Smooth muscle cell (in vitro differentiated cells): Measurements from ENCODE around the gene CST11. TPM values are rescaled to one million over a fixed set of nuclear protein-coding genes. Genes with fewer than 3 reads are reported as not detected.
A peak's percentile ranks its signal among the peaks of the same experiment; 100 is the strongest.

Experiments used
- DNase-seq: peaks from one replicate; lab custom pipeline; 2025; ENCODE audit not compliant: unreplicated experiment; lab: John Stamatoyannopoulos, UW
- H2AFZ ChIP-seq: fragments of 200-600 bp; sonication (generic); 2 replicates; pipeline ENCODE4 v1.6.0; 2016; ENCODE audit warnings: antibody characterized with exemption, low read depth, mild to moderate bottlenecking
- H3F3A ChIP-seq: fragments of 200-600 bp; sonication (generic); 2 replicates; pipeline ENCODE4 v1.6.0; 2017; ENCODE audit warnings: antibody characterized with exemption, low read depth
- H3K27ac ChIP-seq: fragments of 200-600 bp; sonication (generic); 2 replicates; pipeline ENCODE4 v1.5.1; 2016; ENCODE audit warnings: low read depth, mild to moderate bottlenecking
- H3K27me3 ChIP-seq: fragments of 200-600 bp; sonication (generic); 2 replicates; pipeline ENCODE4 v1.6.1; 2016; ENCODE audit warnings: low read depth, mild to moderate bottlenecking
- H3K36me3 ChIP-seq: fragments of 200-600 bp; sonication (generic); 2 replicates; pipeline ENCODE4 v1.5.1; 2016; ENCODE audit warnings: low read depth
- H3K4me1 ChIP-seq: fragments of 200-600 bp; sonication (generic); 2 replicates; pipeline ENCODE4 v1.5.1; 2016; ENCODE audit warnings: low read depth
- H3K4me2 ChIP-seq: fragments of 200-600 bp; sonication (generic); 2 replicates; pipeline ENCODE4 v1.6.0; 2016; ENCODE audit warnings: mild to moderate bottlenecking
- H3K4me3 ChIP-seq: fragments of 200-600 bp; sonication (generic); 2 replicates; pipeline ENCODE4 v1.5.1; 2016; ENCODE audit warnings: mild to moderate bottlenecking
- H3K79me2 ChIP-seq: fragments of 200-600 bp; sonication (generic); 2 replicates; pipeline ENCODE4 v1.6.0; 2016; ENCODE audit warnings: low read depth, mild to moderate bottlenecking
- H3K9ac ChIP-seq: fragments of 200-600 bp; sonication (generic); 2 replicates; pipeline ENCODE4 v1.6.0; 2016; ENCODE audit warnings: low read depth
- H3K9me3 ChIP-seq: fragments of 200-600 bp; sonication (generic); replicated peaks from 2 replicates; pipeline ENCODE4 v1.5.1; 2016; ENCODE audit warnings: low read depth
- H4K20me1 ChIP-seq: fragments of 200-600 bp; sonication (generic); 2 replicates; pipeline ENCODE4 v1.6.0; 2016; ENCODE audit warnings: low read depth
- CTCF ChIP-seq: fragments of 200-600 bp; sonication (generic); IDR thresholded peaks from 2 replicates; pipeline ENCODE4 v1.5.1; 2017; ENCODE audit warnings: borderline replicate concordance, mild to moderate bottlenecking, antibody characterized with exemption; ENCODE audit not compliant: insufficient read depth, poor library complexity, severe bottlenecking
- WGBS: methylation state at CpG from one replicate; pipeline ENCODE4 v1.1.7; 2016; ENCODE audit warnings: low lambda C conversion rate; 5-methylcytosine and 5-hydroxymethylcytosine counted together
- polyA plus RNA-seq: library from polyadenylated mRNA; unstranded; fragments of >200 nt; fragmentation: Nextera tagmentation; extraction: Ambion mirVana; gene quantifications from 2 replicates; pipeline ENCODE4 v1.2.1, GENCODE V29; 2016
- total RNA-seq: library from RNA; depleted of rRNA; stranded (reverse); fragments of >200 nt; gene quantifications from 2 replicates; pipeline ENCODE4 v1.2.3, GENCODE V29; 2014

The CST11 gene
- total and polyA plus RNA-seq, 2 experiments from 2014 or later: not detected

GRCh38 chr20:23419995-23420901, 32.4 kb downstream of the CST11 start:
- WGBS: under 1% methylated on average over 41 of the region's 58 CpGs
- peaks cover 9% of the 10 kb centered on the region for H3K4me1 ChIP-seq
- no peak for DNase-seq
- no peak for TF ChIP-seq CTCF
- peak overlapping the region; percentile 21 for H2AFZ ChIP-seq
- H3F3A ChIP-seq: peaks cover 4% of the 10 kb centered on the region
- H3K9me3 ChIP-seq: no peaks in the 10 kb centered on the region
- no peaks in the 10 kb centered on the region for H3K27me3 ChIP-seq
- peaks cover 40% of the 10 kb centered on the region for H4K20me1 ChIP-seq
- H3K27ac ChIP-seq: peak overlapping the region; percentile 75
- H3K4me2 ChIP-seq: peak overlapping the region; percentile 99
- H3K9ac ChIP-seq: peak overlapping the region; percentile 92
- H3K79me2 ChIP-seq: peaks cover 56% of the 10 kb centered on the region
- H3K36me3 ChIP-seq: no peaks in the 10 kb centered on the region
- H3K4me3 ChIP-seq: peak overlapping the region; percentile 84

DNA sequence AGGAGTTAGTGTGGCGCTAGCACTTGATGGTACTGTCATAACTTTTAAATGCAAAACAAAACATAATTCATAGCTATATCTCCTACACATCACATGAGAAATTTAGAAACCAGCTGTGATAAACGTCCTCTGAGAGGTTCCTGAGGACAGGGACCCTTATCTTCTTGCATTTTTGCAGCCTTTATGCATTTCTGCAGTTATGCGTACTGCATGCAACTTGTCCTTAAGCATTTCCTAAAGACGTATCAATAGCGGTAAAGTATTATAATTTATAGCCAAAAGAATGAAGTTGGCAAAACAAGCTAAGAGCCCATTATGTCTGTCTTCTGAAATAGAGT, 33.0 kb downstream of the CST11 start:
- H3K9me3 ChIP-seq: no peaks in the 10 kb centered on the region
- peak overlapping the region; percentile 92 for H3K9ac ChIP-seq
- DNase-seq: no peak
- H3K27ac ChIP-seq: peak overlapping the region; percentile 75
- H4K20me1 ChIP-seq: peaks cover 42% of the 10 kb centered on the region
- peak overlapping the region; percentile 21 for H2AFZ ChIP-seq
- peaks cover 9% of the 10 kb centered on the region for H3K4me1 ChIP-seq
- H3K27me3 ChIP-seq: no peaks in the 10 kb centered on the region
- 57% methylated on average over 5 of the region's 5 CpGs for WGBS
- H3K36me3 ChIP-seq: no peaks in the 10 kb centered on the region
- H3K79me2 ChIP-seq: peaks cover 62% of the 10 kb centered on the region
- H3K4me3 ChIP-seq: peak overlapping the region; percentile 84
- H3F3A ChIP-seq: peaks cover 4% of the 10 kb centered on the region
- no peak for TF ChIP-seq CTCF
- peak overlapping the region; percentile 99 for H3K4me2 ChIP-seq

DNA sequence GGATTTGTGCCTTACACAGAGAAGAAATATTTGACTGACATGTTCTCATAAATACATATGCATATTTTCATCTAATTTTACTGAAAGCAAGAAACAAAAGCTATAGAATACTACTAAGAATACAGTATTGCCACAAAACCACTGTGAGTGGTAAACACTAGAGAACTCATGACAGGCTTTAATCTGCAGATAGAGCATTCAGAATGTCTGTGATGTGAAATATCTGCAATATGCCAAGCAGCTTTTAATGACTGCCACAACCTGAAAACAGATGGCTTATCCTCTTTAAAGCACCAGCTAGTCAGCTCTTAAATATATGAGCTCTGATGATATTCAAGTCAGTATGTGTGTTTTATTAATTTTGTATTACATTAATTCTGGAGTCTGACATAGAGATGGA, 34.8 kb downstream of the CST11 start:
- peaks cover 59% of the 10 kb centered on the region for H4K20me1 ChIP-seq
- H3K4me2 ChIP-seq: no peak overlapping the region
- no peak for DNase-seq
- H3K9ac ChIP-seq: no peak overlapping the region
- H3K27ac ChIP-seq: no peak overlapping the region
- no peak overlapping the region for H3K4me3 ChIP-seq
- peaks cover 1% of the 10 kb centered on the region for H3F3A ChIP-seq
- H3K9me3 ChIP-seq: no peaks in the 10 kb centered on the region
- TF ChIP-seq CTCF: no peak
- no peaks in the 10 kb centered on the region for H3K36me3 ChIP-seq
- H2AFZ ChIP-seq: no peak overlapping the region
- peaks cover 80% of the 10 kb centered on the region for H3K79me2 ChIP-seq
- H3K27me3 ChIP-seq: no peaks in the 10 kb centered on the region
- peaks cover 9% of the 10 kb centered on the region for H3K4me1 ChIP-seq

DNA sequence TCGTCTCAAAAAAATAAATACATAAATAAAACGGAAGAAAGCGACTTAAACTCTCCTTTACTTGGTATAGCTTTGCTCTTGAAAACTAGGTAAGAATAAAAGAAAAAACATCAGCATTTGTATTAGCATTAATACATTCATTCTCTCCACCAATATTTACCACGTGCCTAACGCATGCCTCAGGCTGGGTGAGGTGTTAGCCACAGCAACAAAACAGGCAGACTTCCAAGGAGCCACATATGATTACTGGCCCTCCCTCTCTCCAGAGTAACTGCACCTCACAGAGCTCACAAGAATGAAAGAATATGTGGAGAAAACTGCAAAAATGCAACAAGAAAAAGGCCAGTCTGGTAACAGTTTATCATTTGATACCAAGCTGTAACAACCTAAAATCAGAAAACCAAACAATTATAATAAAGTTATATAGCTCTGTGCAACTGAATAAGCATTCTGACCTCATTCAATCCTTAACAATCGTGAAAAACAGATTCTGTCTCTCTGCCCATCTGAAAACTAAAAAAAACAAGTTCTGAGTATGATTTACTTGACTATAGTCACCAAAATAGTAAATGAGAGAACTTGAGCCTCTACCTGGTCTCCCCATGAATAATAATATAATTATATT, 36.6 kb downstream of the CST11 start:
- no peak for TF ChIP-seq CTCF
- WGBS: 89% methylated on average over 6 of the region's 6 CpGs
- H3K27ac ChIP-seq: no peak overlapping the region
- H3K4me2 ChIP-seq: no peak overlapping the region
- no peak overlapping the region for H3K4me3 ChIP-seq
- no peak overlapping the region for H2AFZ ChIP-seq
- peaks cover 11% of the 10 kb centered on the region for H3K4me1 ChIP-seq
- no peaks in the 10 kb centered on the region for H3K27me3 ChIP-seq
- H3K9me3 ChIP-seq: no peaks in the 10 kb centered on the region
- H3K79me2 ChIP-seq: peaks cover 96% of the 10 kb centered on the region
- H3F3A ChIP-seq: no peaks in the 10 kb centered on the region
- H3K36me3 ChIP-seq: no peaks in the 10 kb centered on the region
- DNase-seq: no peak
- peaks cover 76% of the 10 kb centered on the region for H4K20me1 ChIP-seq
- no peak overlapping the region for H3K9ac ChIP-seq
